Renal pelvis (tissue), 4 donors: ENCODE data around the gene RPL31. TPM values are rescaled to one million over a fixed set of nuclear protein-coding genes. Genes with fewer than 3 reads are reported as not detected.
"Not testable (repeated sequence)": the region's sequence is repeated elsewhere in the genome, so short reads cannot be mapped to it uniquely, and the experiment has no call there.

Experiments
- DNase-seq: peaks from one replicate; pipeline ENCODE4 v3.0.0-alpha.2; 2013
- polyA plus RNA-seq, 3 donors: library from polyadenylated mRNA; unstranded; fragments of 120-200 nt; gene quantifications; one replicate each; pipeline ENCODE4 v1.2.1, GENCODE V29; 2013; ENCODE audit not compliant: insufficient read length in 3 of 3

The RPL31 gene
- polyA plus RNA-seq, 3 donors = 2,438 to 2,978 (median 2,800) TPM

GRCh38 chr2:101047075-101047766 lies 45.1 kb downstream of the RPL31 start:
- DNase-seq = no peak

GRCh38 chr2:101047774-101048173 lies 45.7 kb downstream of the RPL31 start:
- DNase-seq = no peak

DNA sequence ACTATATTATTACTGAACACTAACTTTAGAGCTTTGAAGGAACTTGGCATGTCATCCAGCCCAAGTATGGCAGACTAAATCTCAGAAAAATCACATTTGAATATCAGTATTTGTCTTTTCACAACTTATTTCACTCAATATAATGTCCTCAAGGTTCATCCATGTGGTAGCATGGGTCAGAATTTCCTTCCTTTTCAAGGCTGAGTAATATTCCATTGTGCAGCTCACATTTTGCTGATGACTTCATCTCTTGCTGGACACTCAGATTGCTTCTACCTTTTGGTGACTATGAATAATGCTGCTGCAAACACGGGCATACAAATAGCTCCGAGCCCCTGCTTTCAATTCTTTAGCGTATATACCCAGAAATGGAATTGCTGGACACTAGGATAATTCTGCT lies 46.7 kb downstream of the RPL31 start:
- no peak for DNase-seq

- not testable (repeated sequence) for DNase-seq
Measured at GRCh38 chr2:101050886-101051285, 48.8 kb downstream of the RPL31 start.

DNA sequence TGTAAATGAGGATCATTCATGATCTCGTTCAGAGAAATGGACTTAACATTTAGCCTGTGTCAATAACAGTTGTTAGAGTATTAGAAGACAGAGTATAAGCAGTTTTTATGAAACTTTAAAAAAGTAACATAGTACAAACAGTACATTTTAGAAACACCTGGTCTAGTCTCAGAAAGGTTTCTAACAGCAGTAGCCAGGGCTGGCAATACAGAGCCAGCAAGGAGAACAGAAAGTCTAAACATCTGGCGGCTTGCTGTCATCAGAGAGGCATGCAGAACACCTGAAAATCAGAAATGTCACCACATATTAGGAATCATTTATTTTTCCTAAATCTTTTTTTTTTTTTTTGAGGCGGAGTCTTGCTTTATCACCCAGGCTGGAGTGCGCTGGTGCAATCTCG lies 50.1 kb downstream of the RPL31 start:
- no peak for DNase-seq

GRCh38 chr2:101053117-101053516 lies 51.0 kb downstream of the RPL31 start:
- DNase-seq = no peak

Other genes starting within 250 kb of the RPL31 start
- 10 to 100 TPM; 13.0 to 19.3 (median 14.7) TPM for gene NPAS2, start 182.2 kb upstream of the RPL31 start, polyA plus RNA-seq
- 10 to 100 TPM; 25.8 to 44.6 (median 41.0) TPM for gene TBC1D8, start 149.1 kb downstream of the RPL31 start, polyA plus RNA-seq